Measurements from ENCODE around the gene CPNE2.
"Not testable (repeated sequence)": the region's sequence is repeated elsewhere in the genome, so short reads cannot be mapped to it uniquely, and the experiment has no call there.

The CPNE2 gene

DNA sequence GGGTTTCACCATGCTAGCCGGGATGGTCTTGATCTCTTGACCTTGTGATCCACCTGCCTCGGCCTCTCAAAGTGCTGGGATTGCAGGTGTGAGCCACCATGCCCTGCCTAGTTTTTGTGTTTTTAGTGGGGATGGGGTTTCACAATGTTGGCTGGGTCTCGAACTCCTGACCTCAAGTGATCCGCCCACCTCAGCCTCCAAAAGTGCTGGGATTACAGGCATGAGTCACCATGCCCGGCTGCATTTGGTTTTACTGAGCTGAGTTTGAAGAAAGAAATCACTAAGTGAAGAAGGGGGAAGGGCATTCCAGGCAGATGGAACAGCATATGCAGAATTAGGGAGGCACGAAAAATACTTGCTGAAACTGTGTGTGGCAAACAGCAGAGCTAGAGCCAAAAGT is 7.6 kb downstream of the CPNE2 start:
- DNase-seq: not testable (repeated sequence)

DNA sequence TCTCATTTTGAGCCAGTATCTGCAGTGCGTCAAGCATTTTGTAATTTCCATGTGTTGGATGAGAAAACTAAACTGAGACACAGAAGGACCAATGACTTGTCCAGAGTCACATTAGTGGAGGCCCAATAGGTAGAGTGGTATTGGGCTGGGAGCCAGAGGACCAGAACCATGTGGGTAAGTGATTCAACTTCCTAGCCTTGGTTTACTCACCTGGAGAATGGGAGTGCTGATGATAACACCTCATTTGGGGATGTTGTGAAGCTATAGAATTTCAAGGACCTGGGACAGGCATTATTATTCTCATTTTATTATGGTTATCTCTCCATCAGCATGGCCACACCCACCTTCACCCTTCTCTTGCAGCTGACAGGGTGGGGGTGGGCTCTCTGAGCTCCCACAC is 8.1 kb downstream of the CPNE2 start:
- no peak for DNase-seq

DNA sequence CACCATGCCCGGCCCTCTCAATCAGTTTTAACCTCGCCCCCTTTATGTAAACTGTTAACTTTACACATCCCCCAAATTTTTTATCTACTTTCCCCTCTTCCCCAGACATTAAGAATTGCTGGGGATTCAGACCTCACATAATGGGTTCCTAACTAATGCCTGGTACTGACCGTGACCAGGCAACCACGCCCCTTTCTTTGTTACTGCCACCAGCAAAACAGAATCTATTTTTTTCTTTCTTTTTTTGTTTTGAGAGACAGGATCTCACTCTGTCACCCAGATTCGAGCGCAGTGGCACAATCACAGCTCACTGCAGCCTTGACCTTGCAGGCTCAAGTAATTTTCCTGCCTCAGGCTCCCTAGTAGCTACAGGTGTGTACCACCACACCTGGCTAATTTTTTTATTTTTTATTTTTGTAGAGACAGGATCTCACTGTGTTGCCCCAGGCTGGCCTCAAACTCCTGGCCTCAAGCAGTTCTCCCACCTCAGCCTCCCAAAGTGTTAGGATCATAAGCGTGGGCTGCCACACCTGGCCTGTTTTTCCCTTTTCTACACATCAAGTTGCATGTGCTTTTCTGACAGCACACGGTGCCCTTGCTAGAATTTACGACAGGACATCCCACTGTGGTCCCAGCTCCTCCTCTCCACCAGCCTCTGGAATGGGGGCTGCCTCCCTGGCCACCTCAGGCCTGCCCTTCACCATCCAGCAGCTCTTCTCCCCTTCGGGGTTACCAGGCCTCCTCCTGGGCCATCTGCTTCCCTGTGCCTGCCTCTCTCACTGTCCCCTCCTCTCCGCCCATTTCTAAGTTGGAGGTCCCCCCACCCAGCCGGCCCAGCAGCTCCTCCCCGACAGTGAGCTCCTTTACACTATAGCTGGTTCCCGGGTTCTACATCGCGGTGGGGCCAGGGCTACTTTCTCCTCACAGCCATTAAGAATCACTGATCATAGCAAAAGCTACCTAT is 10.8 kb downstream of the CPNE2 start:
- no peak for DNase-seq

DNA sequence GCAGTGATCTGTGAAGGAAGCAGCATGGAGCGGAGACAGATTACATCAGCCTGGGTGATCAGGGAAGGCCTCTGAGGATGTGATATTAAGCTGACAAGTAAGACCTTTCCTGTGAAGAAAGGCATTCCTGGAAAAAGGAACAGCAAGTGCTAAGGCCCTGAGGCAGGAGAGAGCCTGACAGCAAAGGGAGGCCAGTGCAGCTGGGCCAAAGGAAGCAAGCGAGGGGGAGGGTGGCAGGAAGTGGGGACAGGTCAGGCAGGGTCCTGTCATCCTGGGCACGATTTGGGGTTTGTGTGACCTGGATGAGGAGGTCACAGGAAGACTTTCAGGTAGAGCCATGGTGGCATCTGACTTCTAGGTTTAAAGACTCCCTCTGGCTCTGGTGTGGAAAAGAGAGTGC is 12.3 kb downstream of the CPNE2 start:
- DNase-seq: no peak

DNA sequence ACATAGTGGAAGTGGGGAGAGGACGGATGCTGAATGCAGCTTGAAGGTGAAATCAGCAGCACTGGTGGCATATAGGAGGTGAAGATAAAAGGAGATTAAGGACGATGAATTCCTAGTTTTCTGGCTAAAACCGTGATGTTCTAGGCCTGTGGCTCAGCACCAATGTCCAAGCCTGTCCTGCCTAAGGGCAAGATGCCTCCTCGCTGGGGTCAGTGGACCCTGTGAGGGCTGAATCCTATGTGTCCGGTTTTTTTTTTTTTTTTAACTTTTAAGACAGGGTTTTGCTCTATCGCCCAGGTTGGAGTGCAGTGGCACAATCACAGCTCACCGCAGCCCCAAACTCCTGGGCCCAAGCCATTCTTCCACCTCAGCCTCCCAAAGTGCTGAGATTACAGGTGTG is 12.8 kb downstream of the CPNE2 start:
- DNase-seq: no peak

DNA sequence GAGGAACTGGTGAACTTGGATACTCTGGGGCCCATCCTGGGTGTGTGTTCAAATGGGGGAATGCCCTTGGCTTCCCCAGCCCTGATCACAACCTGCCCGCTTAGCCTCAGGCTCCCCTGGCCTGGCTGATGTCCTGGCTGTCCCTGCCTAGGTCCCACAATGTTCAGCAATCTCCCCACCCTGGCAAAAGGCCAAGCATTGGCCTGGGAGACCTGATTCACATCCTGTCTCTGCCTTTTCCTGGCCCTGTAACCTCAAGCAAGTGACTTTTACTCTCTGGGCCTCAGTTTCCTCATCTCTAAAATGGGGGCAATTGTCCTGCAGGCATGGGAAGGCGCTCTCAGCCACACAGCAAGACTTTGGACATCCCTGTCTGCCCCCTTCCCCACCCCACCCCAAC is 14.4 kb downstream of the CPNE2 start:
- no peak for DNase-seq

DNA sequence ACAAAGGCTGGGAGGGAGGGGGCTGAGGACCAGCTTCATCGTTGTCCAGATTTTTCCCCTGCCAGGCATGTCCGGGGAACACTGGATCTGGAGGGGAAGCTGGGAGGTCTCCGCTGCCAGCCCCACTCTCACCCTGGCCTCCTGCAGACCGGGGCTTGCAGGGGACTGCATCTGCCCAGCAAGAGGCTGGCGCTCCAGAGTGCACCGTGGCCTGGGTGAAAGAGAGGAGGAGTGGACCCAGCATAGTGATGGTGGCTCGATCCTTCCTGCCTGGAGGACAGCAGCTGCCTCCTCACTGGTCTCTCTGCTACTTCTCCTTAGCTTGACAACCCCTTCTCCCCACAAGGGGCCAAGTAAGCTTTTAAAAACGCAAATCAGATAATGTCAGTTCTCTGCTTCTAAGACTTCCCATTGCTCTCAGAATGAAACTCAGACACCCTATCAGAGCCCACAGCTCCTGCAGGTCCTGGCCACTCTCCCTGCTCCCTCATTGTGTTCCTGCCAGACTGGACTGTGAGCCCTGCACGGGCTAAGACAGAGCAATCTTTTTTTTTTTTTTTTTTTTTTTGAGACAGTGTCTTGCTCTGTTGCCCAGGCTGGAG is 15.0 kb downstream of the CPNE2 start:
- DNase-seq: no peak

DNA sequence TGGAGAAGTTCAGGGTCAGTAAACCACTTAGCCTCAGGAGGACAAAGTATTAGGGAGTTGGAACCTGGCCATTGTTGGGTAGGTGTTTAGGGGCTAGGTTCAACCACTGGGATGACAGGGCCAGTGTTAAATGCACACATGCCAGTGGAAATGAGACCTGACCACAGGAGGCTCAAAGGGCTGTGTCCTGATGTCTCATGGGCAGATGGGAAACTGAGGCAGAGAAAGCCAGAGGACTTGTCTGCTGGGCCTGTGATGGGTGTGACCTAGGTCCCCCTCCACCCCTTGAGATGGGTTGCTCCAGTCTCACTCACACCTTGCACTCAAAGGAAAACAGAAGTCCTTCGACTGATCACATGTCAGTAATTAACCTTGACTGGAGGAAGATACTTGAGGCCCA is 16.0 kb downstream of the CPNE2 start:
- no peak for DNase-seq

DNA sequence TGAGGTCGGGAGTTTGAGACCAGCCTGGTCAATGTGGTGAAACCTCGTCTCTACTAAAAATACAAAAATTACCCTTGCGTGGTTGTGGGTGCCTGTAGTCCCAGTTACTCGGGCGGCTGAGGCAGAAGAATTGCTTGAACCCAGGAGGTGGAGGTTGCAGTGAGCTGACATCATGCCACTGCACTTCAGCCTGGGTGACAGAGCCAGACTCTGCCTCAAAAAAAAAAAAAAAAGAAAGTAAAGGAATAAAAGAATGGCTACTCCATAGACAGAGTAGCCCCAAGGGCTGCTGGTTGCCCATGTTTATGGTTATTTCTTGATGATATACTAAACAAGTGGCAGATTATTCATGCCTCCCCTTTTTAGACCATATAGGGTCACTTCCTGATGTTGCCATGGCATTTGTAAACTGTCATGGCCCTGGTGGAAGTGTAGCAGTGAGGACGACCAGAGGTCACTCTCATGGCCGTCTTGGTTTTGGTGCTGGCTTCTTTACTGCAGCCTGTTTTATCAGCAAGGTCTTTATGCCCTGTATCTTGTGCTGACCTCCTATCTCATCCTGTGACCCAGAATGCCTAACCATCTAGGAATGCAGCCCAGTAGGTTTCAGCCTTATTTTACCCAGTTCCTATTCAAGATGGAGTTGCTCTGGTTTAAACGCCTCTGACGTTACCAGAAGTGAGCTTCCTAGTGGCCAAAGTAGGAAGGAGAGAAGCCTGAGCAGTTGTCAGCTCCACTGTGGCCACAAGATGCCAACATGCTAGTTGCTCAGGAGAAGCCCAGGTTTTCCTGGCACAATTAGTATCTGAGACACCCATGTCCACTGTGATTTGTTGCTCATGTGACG is 17.1 kb downstream of the CPNE2 start:
- DNase-seq: not testable (repeated sequence)

DNA sequence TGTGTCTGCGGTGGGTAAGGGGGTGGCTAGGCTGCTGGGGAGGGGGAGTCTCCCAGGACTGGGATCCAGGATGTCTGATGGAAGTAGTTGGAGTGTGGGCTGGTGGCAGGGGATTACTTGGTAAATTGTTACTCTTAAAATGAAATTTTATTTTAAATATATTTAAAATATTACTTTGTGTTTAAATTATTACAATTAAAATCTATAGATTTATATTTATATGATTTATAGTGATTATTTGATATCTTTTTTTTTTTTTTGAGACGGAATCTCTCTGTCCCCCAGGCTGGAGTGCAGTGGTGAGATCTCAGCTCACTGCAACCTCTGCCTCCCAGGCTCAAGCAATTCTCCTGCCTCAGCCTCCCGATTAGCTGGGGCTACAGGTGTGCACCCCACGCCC is 18.6 kb downstream of the CPNE2 start:
- no peak for DNase-seq

DNA sequence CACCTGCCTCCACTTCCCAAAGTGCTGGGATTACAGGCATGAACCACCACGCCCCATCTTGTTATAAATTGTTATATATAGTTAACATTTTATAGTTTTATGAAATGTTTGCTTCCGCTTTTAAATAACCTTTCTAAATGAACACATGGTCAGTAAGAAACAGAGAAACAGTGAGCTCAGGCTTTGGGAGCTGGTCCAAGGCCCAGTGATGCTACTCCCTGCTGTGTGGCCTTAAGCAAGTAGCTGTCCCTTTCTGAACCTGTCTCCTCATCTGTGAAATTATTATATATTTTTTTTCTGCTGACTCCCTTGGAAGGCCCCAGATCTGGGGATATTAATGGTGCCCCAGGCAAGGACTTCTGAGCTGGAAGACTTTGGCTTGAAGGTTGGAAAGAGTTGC is 19.0 kb downstream of the CPNE2 start:
- DNase-seq: no peak

DNA sequence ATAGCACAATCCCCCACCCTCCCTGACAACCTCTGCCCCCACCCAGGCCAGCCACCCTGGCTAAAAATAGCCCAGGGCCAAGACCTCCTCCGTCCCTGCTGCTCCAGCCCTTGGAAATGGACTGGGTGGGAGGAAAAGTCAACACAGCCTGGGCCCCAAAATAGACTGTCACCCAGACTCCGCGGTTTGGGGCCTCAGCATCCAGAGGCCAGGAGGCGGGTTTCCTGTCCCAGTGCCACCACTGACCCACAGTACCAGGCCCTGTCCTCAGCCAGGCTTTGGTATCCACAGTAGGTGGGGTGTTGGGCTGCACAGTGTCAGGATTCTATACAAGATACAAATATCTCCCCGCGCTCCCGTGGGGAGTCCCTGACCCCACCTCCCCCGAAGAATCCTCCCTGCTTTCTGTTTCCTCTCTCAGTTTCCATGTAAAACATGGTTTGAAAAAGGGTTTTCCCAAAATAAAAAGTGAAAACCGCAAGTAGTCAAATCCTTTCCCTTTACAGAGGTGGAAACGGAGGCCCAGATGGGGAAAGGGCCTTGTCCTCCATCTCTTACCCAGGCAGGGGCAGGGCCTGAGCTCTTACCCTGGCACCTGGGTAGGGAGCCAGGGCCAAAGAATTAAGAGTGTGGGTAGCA is 20.1 kb downstream of the CPNE2 start:
- DNase-seq: no peak

DNA sequence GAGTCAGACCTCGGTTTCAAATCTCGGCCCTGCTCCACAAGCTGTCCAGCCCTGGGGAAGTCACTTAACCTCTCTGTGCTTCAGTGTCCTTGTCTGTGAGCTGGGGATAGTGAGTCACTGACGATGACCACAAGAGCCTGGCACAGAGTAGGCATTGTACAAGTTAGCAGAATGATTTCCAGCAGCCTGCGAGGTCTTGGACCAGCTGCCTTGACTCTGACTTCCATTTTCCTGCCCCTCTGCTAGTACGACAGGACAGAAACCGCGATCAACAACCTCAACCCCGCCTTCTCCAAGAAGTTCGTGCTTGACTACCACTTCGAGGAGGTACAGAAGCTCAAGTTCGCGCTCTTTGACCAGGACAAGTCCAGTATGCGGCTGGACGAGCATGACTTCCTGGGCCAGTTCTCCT is 20.7 kb downstream of the CPNE2 start:
- no peak for DNase-seq

DNA sequence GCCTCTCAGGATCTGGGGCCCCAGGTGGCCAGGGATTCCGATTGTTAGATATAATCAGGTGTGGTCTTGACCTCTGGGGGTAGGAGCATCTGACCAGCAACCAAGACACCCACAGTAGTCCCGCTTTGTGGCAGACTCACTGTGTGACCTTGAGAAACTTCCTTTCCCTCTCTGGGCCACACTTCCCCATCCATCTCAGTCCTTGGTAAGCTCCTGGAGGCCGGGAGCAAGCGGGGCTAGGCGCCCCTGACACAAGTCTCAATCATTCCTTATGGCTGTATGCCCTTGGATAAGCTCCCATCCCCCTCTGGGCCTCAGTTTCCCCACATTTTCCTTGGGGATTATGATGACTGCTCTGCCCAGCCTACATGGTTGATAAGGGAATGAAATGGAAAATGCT is 21.3 kb downstream of the CPNE2 start:
- no peak for DNase-seq

DNA sequence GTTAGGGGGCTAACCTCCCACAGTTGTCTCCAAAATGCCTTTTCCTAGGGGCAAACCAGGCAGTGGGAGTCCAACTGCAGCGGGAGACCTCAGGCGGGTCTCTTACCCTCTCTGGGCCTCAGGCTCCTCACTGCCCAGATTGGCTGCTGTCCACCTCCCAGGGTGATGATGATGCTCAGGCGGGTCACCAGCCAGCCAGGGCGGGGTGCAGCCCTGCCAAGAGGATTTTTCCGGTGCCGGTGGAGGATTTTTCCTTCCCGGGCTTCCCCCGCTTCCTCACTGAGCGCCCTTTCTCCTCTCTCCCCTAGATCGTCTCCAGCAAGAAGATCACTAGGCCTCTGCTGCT is 22.8 kb downstream of the CPNE2 start:
- no peak for DNase-seq

DNA sequence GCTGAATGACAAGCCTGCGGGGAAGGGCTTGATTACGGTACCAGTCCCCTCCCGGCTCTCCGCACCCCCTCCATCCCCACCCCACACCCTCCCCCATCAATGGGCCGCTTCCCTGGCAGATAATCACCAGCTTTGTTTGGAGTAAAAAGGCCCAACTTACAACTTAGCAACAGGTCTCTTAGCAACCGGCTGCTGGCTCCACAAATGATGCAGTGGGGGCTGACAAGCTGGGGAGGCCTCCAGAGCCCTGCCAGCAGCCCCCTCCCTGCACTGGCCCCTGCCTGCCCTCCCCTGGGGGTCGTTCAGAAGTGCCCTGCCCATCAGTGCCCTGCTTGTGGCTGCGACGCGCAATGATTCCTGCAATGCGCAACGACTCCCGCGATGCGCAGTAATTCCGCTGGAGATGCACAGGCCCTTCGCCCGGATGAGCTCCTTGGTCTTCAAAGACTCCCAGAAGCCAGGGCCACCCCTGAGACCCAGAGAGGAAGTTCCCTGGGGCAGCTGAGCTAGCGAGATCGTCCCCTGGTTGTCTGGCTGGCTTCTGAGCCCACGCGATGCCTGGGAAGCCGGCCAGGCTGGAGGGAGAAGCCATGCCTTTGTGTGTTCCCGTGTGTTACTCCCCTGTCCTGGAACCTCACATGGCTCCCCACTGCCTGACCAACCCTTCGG is 23.3 kb downstream of the CPNE2 start:
- DNase-seq: no peak

DNA sequence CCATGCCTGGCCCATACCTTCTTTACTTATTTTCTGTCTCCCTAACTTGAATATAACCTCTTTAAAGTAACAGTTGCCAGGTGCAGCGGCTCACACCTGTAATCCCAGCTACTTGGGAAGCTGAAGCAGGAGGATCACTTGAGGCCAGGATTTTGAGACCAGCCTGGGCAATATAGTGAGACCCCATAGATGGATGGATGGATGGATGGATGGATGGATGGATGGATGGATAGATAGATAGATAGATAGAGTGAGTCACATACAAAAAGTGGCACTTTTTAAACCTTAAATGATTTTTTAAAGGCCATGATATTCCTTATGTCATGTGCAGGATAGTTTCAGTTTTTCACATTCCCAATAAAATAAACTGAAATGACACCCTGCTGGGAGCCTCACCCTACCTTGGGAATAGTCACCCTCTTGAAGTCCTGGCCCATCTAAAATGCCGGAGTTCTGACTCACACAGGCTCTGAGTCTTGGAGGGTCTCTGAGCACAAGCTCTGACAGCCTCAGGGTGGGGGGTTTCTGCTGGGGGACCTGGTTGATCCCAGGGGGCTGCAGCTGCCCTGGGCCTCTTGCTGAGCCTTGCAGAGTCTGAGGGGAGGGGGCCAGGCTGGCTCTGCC is 26.2 kb downstream of the CPNE2 start:
- no peak for DNase-seq

DNA sequence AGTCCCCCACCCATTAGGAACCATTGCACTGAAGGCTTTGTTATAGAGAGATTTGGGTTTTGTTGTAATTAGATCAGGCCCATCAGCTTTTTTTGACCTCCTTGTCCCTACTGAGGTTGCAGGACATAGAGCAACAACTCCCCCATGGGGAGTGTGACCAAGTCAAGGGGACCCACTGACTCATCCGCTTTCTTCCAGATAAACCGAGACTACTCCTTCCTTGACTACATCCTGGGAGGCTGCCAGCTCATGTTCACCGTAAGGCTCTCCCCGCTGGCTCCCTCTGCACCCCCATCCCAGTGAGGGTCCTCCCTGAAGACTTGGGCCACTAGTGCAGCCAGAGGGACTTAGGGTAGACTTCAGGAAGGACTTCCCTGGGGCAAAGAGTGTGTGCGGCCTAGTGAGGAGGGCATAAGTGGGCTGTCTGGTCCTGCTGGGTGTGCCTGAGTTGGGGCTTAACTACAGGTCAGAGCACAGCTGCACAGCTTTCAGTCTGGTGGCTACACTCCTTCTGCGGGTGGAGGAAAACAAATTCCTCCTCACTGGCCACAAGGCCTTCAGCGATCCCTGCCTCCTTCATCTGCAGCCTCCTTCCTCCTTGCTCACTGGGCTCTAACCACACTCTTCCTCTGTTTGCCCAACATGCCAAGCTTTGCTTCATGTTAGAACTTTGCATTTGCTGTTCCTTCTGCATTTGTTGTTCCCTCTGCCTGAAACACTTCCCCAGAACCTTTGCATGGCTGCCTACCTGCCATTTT is 31.0 kb downstream of the CPNE2 start:
- no peak for DNase-seq

DNA sequence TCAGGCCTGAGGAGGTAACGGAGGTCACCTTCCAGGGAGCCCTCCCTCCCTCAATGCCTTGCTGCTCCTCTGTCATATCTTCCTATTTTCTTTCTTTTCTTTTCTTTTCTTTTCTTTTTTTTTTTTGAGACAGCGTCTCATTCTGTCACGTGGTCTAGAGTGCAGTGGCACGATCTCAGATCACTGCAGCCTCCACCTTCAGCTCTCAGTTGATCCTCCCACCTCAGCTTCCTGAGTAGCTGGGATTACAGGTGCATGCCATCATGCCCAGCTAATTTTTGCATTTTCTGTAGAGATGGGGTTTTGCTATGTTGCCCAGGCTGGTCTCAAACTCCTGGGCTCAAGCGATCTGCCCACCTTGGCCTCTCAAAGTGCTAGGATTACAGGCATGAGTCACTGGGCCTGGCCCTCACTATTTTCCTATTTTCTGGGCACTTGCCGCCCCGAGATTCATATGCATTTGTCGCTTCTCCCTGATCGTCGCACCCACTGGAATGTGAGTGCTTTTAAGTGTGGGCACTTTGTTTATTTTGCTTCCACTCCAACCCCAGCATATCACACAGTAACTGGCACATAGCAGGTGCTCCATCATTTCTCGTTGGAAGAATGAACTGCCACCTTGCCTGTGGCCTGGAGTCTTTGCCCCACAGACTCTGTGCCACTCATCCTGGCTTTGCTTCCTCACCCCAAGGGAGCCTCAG is 31.7 kb downstream of the CPNE2 start:
- DNase-seq: no peak

DNA sequence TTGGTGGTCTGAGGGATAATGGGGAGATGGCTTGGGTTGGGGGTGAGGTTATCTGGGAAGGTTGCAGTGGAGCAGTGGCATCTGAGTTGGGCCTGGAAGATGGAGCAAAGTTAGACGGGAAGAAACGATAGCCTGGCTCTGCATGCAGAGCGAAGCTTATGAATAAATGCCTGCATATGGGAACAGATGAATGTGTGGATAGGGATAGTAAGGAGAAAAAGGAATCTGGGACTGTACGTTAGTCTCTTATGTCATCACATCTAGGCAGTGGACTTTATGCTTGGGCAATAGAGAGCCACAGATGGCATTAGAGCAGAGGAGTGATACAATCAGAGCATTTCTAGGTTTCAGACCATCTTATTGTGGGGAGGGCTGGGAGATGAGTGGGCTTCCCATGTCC is 33.0 kb downstream of the CPNE2 start:
- DNase-seq: no peak

DNA sequence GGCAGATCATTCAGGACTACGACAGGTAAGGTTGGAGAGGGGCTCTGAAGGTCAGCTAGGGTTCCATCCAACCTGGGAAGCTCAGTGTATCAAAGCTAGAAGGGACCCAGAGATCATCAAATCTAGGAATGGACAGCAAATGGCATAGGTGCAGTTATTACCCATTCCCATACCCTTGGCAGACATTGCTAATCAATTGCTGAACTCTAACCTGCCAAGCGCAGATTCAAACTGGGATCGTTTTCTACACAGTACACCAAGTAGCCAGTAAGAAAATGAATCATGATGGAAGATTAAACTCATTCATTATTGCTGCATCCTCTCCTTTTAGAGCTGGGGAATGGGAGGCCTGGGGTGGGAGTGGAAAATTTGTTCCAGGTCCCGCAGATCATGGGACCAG is 33.6 kb downstream of the CPNE2 start:
- no peak for DNase-seq
